Transverse colon (tissue), 3 donors: ENCODE data around the gene BAG1.

Experiments used
- POLR2A ChIP-seq: fragments of 450-650 bp; IDR thresholded peaks from one replicate; pipeline ENCODE4 v1.6.1; 2016; ENCODE audit warnings: antibody characterized with exemption, mild to moderate bottlenecking, moderate library complexity
- TF ChIP-seq, protein P1 (sequence below), 5 experiments: fragments of 200-600 bp in 3 of 5; fragments of 450-650 bp in 2 of 5; sonication (generic) in 3 of 5; IDR thresholded peaks; 1 replicate in 2 of 5; 2 replicates in 3 of 5; pipeline ENCODE4 v1.5.1; 2016 to 2017; ENCODE audit warnings: antibody characterized with exemption in 5 of 5, inconsistent platforms in 3 of 5, mild to moderate bottlenecking in 2 of 5, moderate library complexity in 1 of 5

- TF ChIP-seq POLR2A: no peak
- TF ChIP-seq, protein P1, sequence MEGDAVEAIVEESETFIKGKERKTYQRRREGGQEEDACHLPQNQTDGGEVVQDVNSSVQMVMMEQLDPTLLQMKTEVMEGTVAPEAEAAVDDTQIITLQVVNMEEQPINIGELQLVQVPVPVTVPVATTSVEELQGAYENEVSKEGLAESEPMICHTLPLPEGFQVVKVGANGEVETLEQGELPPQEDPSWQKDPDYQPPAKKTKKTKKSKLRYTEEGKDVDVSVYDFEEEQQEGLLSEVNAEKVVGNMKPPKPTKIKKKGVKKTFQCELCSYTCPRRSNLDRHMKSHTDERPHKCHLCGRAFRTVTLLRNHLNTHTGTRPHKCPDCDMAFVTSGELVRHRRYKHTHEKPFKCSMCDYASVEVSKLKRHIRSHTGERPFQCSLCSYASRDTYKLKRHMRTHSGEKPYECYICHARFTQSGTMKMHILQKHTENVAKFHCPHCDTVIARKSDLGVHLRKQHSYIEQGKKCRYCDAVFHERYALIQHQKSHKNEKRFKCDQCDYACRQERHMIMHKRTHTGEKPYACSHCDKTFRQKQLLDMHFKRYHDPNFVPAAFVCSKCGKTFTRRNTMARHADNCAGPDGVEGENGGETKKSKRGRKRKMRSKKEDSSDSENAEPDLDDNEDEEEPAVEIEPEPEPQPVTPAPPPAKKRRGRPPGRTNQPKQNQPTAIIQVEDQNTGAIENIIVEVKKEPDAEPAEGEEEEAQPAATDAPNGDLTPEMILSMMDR (IDR thresholded peaks at IDR 0.05): no peak
These were observed 7.2 kb downstream of the BAG1 start for GRCh38 chr9:33257276-33257675.
